ENCODE data around the gene LYPD6B.

The LYPD6B gene

GRCh38 chr2:149258531-149258930 lies 220.0 kb downstream of the LYPD6B start:
- TF ChIP-seq ZFX (IDR thresholded peaks at IDR 0.05), result no peak
- peak; percentile 14; the same call in 1 of the 2 replicates for TF ChIP-seq CTCF (conservative IDR thresholded peaks at IDR 0.05)
- no peak overlapping the region for H3K27ac ChIP-seq

- H3K27ac ChIP-seq, result no peak overlapping the region
- TF ChIP-seq ZFX (IDR thresholded peaks at IDR 0.05) (no peak), CTCF (conservative IDR thresholded peaks at IDR 0.05) (no peak)
These were observed 220.6 kb downstream of the LYPD6B start for GRCh38 chr2:149259136-149259535.

GRCh38 chr2:149261692-149262091 lies 223.2 kb downstream of the LYPD6B start:
- H3K27ac ChIP-seq, result no peak overlapping the region
- TF ChIP-seq ZFX (IDR thresholded peaks at IDR 0.05) (no peak), CTCF (conservative IDR thresholded peaks at IDR 0.05) (no peak)

All from C4-2B (cell line).